PFSK-1 (cell line): Measurements from ENCODE around the gene BTK.

Experiments
- POLR2AphosphoS5 ChIP-seq: IDR thresholded peaks from 2 replicates; pipeline ENCODE4 v1.6.1; 2012; ENCODE audit warnings: low read depth, mild to moderate bottlenecking, control low read depth, low read length, moderate library complexity
- TF ChIP-seq, protein P1 (sequence below), 2 experiments: IDR thresholded peaks; 2 replicates each; pipeline versions ENCODE4 v1.6.1 to v1.8.0; 2011 to 2012; ENCODE audit warnings: low read depth in 2 of 2, low read length in 2 of 2, control low read depth in 1 of 2, inconsistent platforms in 1 of 2, mild to moderate bottlenecking in 1 of 2, moderate library complexity in 1 of 2; ENCODE audit not compliant: insufficient read depth in 1 of 2

- TF ChIP-seq POLR2AphosphoS5: no peak
- TF ChIP-seq, protein P1, sequence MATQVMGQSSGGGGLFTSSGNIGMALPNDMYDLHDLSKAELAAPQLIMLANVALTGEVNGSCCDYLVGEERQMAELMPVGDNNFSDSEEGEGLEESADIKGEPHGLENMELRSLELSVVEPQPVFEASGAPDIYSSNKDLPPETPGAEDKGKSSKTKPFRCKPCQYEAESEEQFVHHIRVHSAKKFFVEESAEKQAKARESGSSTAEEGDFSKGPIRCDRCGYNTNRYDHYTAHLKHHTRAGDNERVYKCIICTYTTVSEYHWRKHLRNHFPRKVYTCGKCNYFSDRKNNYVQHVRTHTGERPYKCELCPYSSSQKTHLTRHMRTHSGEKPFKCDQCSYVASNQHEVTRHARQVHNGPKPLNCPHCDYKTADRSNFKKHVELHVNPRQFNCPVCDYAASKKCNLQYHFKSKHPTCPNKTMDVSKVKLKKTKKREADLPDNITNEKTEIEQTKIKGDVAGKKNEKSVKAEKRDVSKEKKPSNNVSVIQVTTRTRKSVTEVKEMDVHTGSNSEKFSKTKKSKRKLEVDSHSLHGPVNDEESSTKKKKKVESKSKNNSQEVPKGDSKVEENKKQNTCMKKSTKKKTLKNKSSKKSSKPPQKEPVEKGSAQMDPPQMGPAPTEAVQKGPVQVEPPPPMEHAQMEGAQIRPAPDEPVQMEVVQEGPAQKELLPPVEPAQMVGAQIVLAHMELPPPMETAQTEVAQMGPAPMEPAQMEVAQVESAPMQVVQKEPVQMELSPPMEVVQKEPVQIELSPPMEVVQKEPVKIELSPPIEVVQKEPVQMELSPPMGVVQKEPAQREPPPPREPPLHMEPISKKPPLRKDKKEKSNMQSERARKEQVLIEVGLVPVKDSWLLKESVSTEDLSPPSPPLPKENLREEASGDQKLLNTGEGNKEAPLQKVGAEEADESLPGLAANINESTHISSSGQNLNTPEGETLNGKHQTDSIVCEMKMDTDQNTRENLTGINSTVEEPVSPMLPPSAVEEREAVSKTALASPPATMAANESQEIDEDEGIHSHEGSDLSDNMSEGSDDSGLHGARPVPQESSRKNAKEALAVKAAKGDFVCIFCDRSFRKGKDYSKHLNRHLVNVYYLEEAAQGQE (IDR thresholded peaks at IDR 0.05; ENCODE audit: insufficient read depth in 1 of 2, low read depth in 2 of 2, low read length in 2 of 2): no peak
These were observed 25.6 kb downstream of the BTK start for GRCh38 chrX:101360390-101360789.
